SK-N-MC (cell line): ENCODE results near the gene RPS5.
"Not testable (repeated sequence)": the region's sequence is repeated elsewhere in the genome, so short reads cannot be mapped to it uniquely, and the experiment has no call there.

Source experiments
- DNase-seq: peaks from one replicate; pipeline ENCODE4 v3.0.0-alpha.2; 2011; ENCODE audit warnings: low read depth, low spot score
- H3K27ac ChIP-seq: fragments of 200-600 bp; sonication (generic); 2 replicates; pipeline ENCODE4 v1.5.1; 2016; ENCODE audit warnings: mixed run types
- H3K36me3 ChIP-seq: fragments of 200-600 bp; sonication (generic); 2 replicates; pipeline ENCODE4 v1.6.1; 2017; ENCODE audit warnings: antibody characterized with exemption, low read length, mixed read lengths; ENCODE audit not compliant: insufficient read depth
- H3K4me3 ChIP-seq: fragments of 200-600 bp; sonication (generic); 2 replicates; pipeline ENCODE4 v1.5.1; 2016
- H3K9ac ChIP-seq: fragments of 200-600 bp; sonication (generic); 2 replicates; pipeline ENCODE4 v1.8.0; 2017; ENCODE audit warnings: mixed run types, mixed read lengths; ENCODE audit not compliant: insufficient read length
- H3K9me3 ChIP-seq: fragments of 200-600 bp; sonication (generic); 2 replicates; pipeline ENCODE4 v1.6.1; 2017; ENCODE audit warnings: low read depth, mild to moderate bottlenecking, antibody characterized with exemption, low read length, moderate library complexity, mixed read lengths
- EZH2 ChIP-seq: fragments of 200-600 bp; sonication (generic); IDR thresholded peaks from one replicate; pipeline ENCODE4 v1.6.1; 2017; ENCODE audit warnings: antibody characterized with exemption
- FOXP2 ChIP-seq: optimal IDR thresholded peaks from 2 replicates; pipeline ENCODE3; 2011; ENCODE audit warnings: mild to moderate bottlenecking, moderate library complexity; ENCODE audit not compliant: insufficient read depth; ENCODE audit errors: extremely low read length, control extremely low read depth
- POLR2AphosphoS5 ChIP-seq: IDR thresholded peaks from 2 replicates; pipeline ENCODE4 v1.6.1; 2012; ENCODE audit warnings: mild to moderate bottlenecking, low read depth, low read length, borderline replicate concordance

Gene RPS5

DNA sequence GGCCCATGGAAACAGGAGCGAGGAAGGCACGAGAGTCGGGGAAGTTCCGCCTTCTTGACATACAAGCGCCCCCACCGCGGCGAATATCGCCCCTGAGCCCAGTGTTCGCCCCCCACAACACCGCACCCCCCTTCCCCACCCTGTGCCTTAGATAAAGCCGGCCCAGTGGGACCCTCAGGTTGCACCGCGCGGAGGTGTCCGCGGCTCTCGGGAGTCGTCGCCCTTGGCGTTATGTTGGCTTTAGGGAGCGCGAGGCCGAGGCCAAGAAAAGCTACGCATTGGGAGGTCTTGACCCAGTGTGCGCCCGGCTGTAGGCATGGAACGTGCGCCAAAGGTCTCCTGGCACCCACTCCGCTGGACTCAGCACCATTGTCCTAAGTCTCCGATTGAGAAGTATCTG is 53.5 kb downstream of the RPS5 start:
- DNase-seq = no peak
- no peak overlapping the region for H3K9ac ChIP-seq

DNA sequence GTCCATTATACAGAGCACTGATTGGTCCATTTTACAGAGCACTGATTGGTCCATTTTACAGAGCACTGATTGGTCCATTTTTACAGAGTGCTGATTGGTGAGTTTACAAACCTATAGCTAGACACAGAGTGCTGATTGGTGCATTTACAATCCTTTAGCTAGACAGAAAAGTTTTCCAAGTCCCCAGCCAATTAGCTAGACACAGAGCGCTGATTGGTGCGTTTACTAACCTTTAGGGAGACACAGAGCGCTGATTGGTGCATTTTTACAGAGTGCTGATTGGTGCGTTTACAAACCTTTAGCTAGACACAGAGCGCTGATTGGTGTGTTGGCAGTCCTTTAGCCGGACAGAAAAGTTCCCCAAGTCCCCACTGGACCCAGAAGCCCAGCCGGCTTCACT is 55.9 kb downstream of the RPS5 start:
- not testable (repeated sequence) for DNase-seq, H3K9ac ChIP-seq, H3K36me3 ChIP-seq, H3K9me3 ChIP-seq, H3K27ac ChIP-seq, H3K4me3 ChIP-seq

More for the DNA sequence above, 53.5 kb downstream of the RPS5 start:
- TF ChIP-seq POLR2AphosphoS5 (no peak), FOXP2 (no peak), EZH2 (no peak)
- H3K27ac ChIP-seq = no peak overlapping the region
- H3K36me3 ChIP-seq = no peaks in the 10 kb centered on the region
- no peak overlapping the region for H3K4me3 ChIP-seq
- no peaks in the 10 kb centered on the region for H3K9me3 ChIP-seq
